ENCODE results near the gene LTB4R2. TPM values are rescaled to one million over a fixed set of nuclear protein-coding genes. Genes with fewer than 3 reads are reported as not detected.

Gene LTB4R2
- total RNA-seq, 4 donors from 2014 or later = 88.1 to 173 (median 147) TPM

DNA sequence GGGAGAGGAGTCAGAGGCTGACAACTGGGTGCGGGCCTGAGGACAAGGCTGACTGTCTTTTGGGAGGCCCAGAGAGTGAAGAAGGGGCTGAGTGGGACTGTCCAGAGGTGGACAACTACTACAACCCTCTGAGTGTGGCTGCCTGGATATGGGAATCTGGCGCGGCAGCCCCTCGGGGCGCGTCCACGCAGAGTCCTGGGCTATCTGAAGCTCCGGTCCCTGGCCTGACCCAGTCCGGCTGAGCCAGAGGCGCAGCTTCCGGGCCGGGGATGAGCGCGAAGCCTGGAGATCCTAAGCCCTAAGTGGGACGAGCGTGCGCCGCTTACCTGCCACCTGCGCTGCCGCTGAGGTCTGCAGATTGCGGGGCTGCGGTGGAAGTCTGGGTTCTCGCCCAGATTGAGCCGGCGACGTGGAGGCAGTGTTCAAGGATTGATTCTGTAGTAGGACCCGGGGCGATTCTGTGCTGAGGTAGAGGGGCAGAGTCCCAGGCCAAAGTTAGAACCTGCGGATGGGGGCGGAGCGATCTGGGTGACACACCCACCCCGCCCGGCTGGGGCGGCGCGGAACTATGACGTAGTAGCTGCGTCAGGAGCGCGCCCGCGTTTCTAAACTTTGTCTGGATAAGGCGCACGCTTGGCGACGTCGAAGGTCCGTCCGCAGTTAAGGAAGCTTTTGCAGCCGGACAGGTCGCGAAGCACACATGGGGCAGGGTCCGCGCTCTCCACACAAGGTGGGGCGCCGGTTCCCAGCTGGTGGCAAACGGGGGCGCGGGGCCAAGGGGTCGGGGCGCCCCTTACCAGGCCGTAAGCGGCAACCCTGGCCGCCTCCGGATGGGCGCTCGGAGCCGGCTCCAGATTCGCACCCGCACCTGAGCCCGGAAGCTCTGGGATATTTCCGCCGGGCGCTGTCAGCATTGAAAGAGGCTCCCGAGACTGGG, 10.4 kb upstream of the LTB4R2 start, which contains the start of the genes DHRS1 and NOP9:
Gene DHRS1 (minus strand): TSS at position 526 of the 937 bp plus-strand sequence. CDS start 674 bp downstream, outside the sequence.
Gene NOP9 (plus strand): TSS at position 596 of the 937 bp plus-strand sequence. CDS start 105 bp downstream, at position 701.
- intact Hi-C loops (cut with DNase I; ENCODE audit: low total_unique reads) = no loop called here
- TF ChIP-seq, protein P1, sequence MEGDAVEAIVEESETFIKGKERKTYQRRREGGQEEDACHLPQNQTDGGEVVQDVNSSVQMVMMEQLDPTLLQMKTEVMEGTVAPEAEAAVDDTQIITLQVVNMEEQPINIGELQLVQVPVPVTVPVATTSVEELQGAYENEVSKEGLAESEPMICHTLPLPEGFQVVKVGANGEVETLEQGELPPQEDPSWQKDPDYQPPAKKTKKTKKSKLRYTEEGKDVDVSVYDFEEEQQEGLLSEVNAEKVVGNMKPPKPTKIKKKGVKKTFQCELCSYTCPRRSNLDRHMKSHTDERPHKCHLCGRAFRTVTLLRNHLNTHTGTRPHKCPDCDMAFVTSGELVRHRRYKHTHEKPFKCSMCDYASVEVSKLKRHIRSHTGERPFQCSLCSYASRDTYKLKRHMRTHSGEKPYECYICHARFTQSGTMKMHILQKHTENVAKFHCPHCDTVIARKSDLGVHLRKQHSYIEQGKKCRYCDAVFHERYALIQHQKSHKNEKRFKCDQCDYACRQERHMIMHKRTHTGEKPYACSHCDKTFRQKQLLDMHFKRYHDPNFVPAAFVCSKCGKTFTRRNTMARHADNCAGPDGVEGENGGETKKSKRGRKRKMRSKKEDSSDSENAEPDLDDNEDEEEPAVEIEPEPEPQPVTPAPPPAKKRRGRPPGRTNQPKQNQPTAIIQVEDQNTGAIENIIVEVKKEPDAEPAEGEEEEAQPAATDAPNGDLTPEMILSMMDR (IDR thresholded peaks at IDR 0.05) = no peak
- peak in 1 of 2 donors; percentile 32 for TF ChIP-seq POLR2A (IDR thresholded peaks at IDR 0.05)
- H3K4me3 ChIP-seq (ENCODE audit: low read depth, poor library complexity, severe bottlenecking) = peak within 1 kb of the TSS; percentile 85
- 0 to 1% methylated on average over 47 to 66 of the region's 75 CpGs for WGBS, 2 donors
- DNase-seq (ENCODE audit: low spot score in 2 of 2) = peak; percentile 90 to 99

DNA sequence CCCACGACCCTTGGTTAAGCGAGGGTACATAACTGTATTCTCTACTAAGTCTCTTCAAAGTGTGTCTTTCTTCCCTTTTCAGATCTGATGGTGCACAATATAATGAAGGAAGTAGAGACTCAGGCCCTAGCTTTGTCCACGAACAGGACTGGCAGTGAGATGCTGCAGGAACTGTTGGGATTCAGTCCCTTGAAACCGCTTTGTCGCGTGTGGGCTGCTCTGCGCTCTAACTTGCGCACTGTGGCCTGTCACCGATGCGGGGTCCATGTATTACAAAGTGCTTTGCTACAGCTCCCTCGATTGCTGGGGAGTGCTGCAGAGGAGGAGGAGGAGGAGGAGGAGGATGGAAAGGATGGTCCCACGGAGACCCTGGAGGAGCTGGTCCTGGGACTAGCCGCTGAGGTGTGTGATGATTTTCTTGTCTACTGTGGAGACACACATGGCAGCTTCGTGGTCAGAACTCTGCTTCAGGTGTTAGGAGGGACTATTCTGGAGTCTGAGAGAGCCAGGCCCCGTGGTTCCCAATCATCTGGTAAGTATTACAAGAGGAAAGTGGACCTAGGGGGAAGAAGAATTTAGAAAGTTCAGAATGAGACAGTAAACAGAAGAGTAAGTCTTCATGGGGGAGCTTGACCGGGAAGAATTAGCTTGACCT, 9.5 kb upstream of the LTB4R2 start:
- H3K4me3 ChIP-seq (ENCODE audit: low read depth, poor library complexity, severe bottlenecking) = peak overlapping the region; percentile 85
- DNase-seq (ENCODE audit: low spot score in 2 of 2) = peak in 1 of 2 donors; percentile 70
- TF ChIP-seq, protein P1 (IDR thresholded peaks at IDR 0.05) = no peak
- no peak for TF ChIP-seq POLR2A (IDR thresholded peaks at IDR 0.05)
- WGBS, 2 donors = 25 to 29% methylated on average over 16 of the region's 16 CpGs
- intact Hi-C loops (cut with DNase I; ENCODE audit: low total_unique reads) = no loop called here

DNA sequence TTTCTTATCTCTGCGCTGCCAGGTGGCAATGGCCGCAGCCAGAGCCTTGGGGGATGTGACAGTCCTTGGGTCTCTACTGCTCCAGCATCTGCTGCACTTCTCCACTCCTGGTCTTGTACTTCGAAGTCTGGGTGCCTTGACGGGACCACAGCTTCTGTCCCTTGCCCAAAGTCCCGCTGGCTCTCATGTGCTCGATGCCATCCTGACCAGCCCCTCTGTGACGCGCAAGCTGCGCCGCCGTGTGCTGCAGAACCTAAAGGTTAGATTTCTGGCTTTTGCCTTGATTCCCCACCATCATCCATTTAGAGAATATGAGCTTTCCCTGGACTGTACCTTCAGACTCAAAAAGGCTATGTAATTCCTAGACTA, 5.9 kb upstream of the LTB4R2 start:
- intact Hi-C loops (cut with DNase I; ENCODE audit: low total_unique reads) = no loop called here
- no peak overlapping the region for H3K4me3 ChIP-seq (ENCODE audit: low read depth, poor library complexity, severe bottlenecking)
- TF ChIP-seq, protein P1 (IDR thresholded peaks at IDR 0.05) = no peak
- no peak for TF ChIP-seq POLR2A (IDR thresholded peaks at IDR 0.05)
- 90 to 97% methylated on average over 11 of the region's 11 CpGs for WGBS, 2 donors
- DNase-seq (ENCODE audit: low spot score in 2 of 2) = no peak

DNA sequence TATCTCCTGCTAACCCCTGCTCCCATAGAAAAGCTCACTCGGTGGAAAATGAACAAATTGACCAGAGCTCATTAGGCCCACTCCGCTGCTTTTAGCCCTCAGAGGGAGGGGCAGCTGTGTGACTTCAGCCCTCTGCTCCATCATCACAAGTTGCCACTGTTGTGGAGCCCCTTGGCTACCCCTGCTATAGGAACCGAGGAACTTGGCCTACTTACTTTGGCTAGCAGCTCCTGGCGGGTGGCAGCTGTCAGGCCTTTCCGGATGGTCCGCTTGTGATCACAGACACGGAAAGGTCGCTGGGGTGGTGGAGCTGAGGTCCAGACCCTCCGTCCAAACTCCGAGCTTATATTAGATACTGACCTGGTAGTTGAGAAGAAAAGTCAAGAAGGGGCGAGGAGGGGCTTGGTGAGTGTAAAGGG, 2.8 kb upstream of the LTB4R2 start:
- intact Hi-C loops (cut with DNase I; ENCODE audit: low total_unique reads) = no loop called here
- whole genome bisulfite sequencing, 2 donors = 82 to 86% methylated on average over 11 of the region's 11 CpGs
- TF ChIP-seq, protein P1 (IDR thresholded peaks at IDR 0.05) = no peak
- TF ChIP-seq POLR2A (IDR thresholded peaks at IDR 0.05) = no peak
- DNase-seq (ENCODE audit: low spot score in 2 of 2) = no peak
- H3K4me3 ChIP-seq (ENCODE audit: low read depth, poor library complexity, severe bottlenecking) = no peak overlapping the region

DNA sequence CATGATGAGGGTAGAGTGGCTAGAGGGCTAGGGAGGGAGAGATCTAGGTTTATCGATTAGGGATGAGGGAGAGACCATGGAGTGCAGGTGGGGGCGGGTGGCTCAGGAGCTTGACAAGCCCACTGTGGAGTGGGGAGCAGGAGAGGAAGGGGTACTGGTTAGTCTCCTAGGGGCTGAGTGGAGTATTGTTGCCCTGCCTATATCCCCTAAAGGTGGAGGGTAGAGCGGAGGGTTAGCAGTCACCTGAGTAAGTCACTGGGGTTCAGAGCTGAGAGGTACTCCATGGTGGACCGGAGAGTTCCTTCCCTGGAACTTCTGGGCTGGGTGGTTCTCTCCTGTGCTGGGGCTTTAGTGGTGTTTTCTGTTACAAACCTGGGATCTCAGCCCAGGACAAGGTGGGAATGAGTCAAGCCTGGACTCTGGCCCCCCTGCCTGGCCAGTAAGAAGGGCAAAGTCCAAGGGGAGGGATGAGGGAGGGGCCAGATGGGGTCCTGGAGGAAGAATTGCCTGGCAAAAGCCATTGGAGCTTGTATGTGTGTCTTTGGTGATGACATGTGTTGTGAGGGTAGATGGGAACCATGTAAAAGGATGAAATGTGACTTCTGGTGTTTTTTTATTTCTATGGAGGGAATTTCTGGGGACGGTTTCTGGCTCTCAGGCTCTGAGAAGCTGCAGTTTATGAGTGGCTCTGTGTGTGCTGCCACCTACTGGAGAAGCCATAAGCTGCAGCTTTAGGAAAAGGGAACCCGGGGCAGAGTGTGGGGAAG, 2.2 kb upstream of the LTB4R2 start, which contains the start of gene CIDEB:
Gene CIDEB (minus strand): TSS at position 403 of the 767 bp plus-strand sequence. CDS start 119 bp downstream, at position 284.
- intact Hi-C loops (cut with DNase I; ENCODE audit: low total_unique reads) = no loop called here
- no peak for DNase-seq (ENCODE audit: low spot score in 2 of 2)
- TF ChIP-seq, protein P1 (IDR thresholded peaks at IDR 0.05) = peak in 1 of 3 donors; percentile 77
- no peak for TF ChIP-seq POLR2A (IDR thresholded peaks at IDR 0.05)
- WGBS, 2 donors = 59 to 64% methylated on average over 6 of the region's 6 CpGs
- H3K4me3 ChIP-seq (ENCODE audit: low read depth, poor library complexity, severe bottlenecking) = no peak within 1 kb of the TSS

Data from lower leg skin (tissue), 4 donors.